ENCODE results near the gene PAX7. TPM values are rescaled to one million over a fixed set of nuclear protein-coding genes. Genes with fewer than 3 reads are reported as not detected.
"Not testable (repeated sequence)": the region's sequence is repeated elsewhere in the genome, so short reads cannot be mapped to it uniquely, and the experiment has no call there.

The PAX7 gene
- total RNA-seq, 1 experiment from 2014 or later, result 2.3 TPM

GRCh38 chr1:18727956-18728355, 97.3 kb downstream of the PAX7 start:
- no peak for DNase-seq (ENCODE audit: low spot score)

- DNase-seq (ENCODE audit: low spot score), result no peak
These were observed 99.7 kb downstream of the PAX7 start for GRCh38 chr1:18730321-18730720.

- DNase-seq (ENCODE audit: low spot score), result no peak
These were observed 100.5 kb downstream of the PAX7 start for GRCh38 chr1:18731148-18731547.

GRCh38 chr1:18731591-18732235, 101.1 kb downstream of the PAX7 start:
- no peak for DNase-seq (ENCODE audit: low spot score)

GRCh38 chr1:18732686-18733085, 102.0 kb downstream of the PAX7 start:
- DNase-seq (ENCODE audit: low spot score), result no peak

- DNase-seq (ENCODE audit: low spot score), result no peak
These were observed 103.4 kb downstream of the PAX7 start for GRCh38 chr1:18734001-18734400.

- no peak for DNase-seq (ENCODE audit: low spot score)
These were observed 104.0 kb downstream of the PAX7 start for GRCh38 chr1:18734461-18735223.

- DNase-seq (ENCODE audit: low spot score), result no peak
These were observed 104.8 kb downstream of the PAX7 start for GRCh38 chr1:18735224-18735997.

GRCh38 chr1:18736958-18737357, 106.3 kb downstream of the PAX7 start:
- DNase-seq (ENCODE audit: low spot score), result no peak

- no peak for DNase-seq (ENCODE audit: low spot score)
These were observed 107.5 kb downstream of the PAX7 start for GRCh38 chr1:18738126-18738525.

- DNase-seq (ENCODE audit: low spot score), result no peak
These were observed 108.0 kb downstream of the PAX7 start for GRCh38 chr1:18738617-18739016.

- DNase-seq (ENCODE audit: low spot score), result no peak
These were observed 108.8 kb downstream of the PAX7 start for GRCh38 chr1:18739408-18739807.

- DNase-seq (ENCODE audit: low spot score), result no peak
These were observed 109.3 kb downstream of the PAX7 start for GRCh38 chr1:18739897-18740296.

- no peak for DNase-seq (ENCODE audit: low spot score)
These were observed 110.0 kb downstream of the PAX7 start for GRCh38 chr1:18740617-18741016.

GRCh38 chr1:18743233-18743632, 112.6 kb downstream of the PAX7 start:
- no peak for DNase-seq (ENCODE audit: low spot score)

GRCh38 chr1:18744381-18744780, 113.7 kb downstream of the PAX7 start:
- DNase-seq (ENCODE audit: low spot score), result not testable (repeated sequence)

GRCh38 chr1:18746981-18747380, 116.3 kb downstream of the PAX7 start:
- DNase-seq (ENCODE audit: low spot score), result no peak

- no peak for DNase-seq (ENCODE audit: low spot score)
These were observed 117.0 kb downstream of the PAX7 start for GRCh38 chr1:18747671-18748070.

- DNase-seq (ENCODE audit: low spot score), result no peak
These were observed 117.8 kb downstream of the PAX7 start for GRCh38 chr1:18748435-18748834.

GRCh38 chr1:18749569-18749968, 118.9 kb downstream of the PAX7 start:
- DNase-seq (ENCODE audit: low spot score), result no peak

GRCh38 chr1:18750600-18750999, 120.0 kb downstream of the PAX7 start:
- DNase-seq (ENCODE audit: low spot score), result no peak

GRCh38 chr1:18751425-18751824, 120.8 kb downstream of the PAX7 start:
- DNase-seq (ENCODE audit: low spot score), result no peak

- DNase-seq (ENCODE audit: low spot score), result no peak
These were observed 121.8 kb downstream of the PAX7 start for GRCh38 chr1:18752409-18752808.

All from H4 (cell line).